ENCODE measurements around the gene C1QL1.

DNA sequence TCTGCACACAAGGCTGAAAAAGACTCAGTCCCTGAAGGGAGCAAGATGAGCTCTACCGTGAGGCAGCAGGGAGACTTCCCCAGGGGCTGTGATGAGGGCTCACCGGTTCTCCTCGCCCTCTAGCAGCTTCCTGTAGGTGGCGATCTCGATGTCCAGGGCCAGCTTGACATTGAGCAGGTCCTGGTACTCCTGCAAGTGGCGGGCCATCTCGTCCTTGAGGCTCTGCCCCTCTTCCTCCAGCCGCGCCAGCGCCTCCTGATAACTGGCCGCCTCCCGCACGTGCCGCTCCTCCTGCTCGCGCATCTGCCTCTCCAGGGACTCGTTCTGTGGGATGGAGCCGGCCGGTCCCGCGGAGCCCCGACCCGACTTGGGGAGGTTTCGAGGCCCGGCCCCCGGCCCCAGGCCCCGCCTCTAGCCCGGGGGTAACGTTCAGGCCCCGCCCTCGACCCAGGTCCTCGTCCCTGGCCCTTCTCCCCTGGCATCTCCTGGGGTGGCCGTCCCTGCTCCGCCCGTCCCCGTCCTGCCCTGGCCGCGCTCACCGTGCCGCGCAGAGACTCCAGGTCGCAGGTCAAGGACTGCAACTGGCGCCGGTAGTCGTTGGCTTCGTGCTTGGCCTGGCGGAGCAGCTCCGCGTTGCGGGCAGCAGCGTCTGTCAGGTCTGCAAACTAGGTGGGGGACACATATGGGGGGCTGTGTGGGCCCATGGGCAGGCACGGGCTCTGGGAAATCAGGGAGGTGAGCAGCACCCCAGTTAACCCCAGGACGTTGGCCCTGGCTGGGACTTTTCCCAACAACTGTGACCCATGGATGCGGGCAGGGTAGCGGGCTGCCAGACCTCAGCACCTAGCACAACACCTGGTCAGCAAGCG is 56.7 kb downstream of the C1QL1 start:
- TF ChIP-seq, protein P1, sequence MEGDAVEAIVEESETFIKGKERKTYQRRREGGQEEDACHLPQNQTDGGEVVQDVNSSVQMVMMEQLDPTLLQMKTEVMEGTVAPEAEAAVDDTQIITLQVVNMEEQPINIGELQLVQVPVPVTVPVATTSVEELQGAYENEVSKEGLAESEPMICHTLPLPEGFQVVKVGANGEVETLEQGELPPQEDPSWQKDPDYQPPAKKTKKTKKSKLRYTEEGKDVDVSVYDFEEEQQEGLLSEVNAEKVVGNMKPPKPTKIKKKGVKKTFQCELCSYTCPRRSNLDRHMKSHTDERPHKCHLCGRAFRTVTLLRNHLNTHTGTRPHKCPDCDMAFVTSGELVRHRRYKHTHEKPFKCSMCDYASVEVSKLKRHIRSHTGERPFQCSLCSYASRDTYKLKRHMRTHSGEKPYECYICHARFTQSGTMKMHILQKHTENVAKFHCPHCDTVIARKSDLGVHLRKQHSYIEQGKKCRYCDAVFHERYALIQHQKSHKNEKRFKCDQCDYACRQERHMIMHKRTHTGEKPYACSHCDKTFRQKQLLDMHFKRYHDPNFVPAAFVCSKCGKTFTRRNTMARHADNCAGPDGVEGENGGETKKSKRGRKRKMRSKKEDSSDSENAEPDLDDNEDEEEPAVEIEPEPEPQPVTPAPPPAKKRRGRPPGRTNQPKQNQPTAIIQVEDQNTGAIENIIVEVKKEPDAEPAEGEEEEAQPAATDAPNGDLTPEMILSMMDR (IDR thresholded peaks at IDR 0.05; ENCODE audit: low read depth, low read length, poor library complexity, severe bottlenecking) = peak; percentile 63
- peak; percentile 60; the same call in 1 of the 2 replicates for TF ChIP-seq EZH2phosphoT487 (IDR thresholded peaks at IDR 0.05; ENCODE audit: borderline replicate concordance, low read length)

Data from DOHH2 (cell line).